ENCODE results near the gene IL1R1.
A peak's percentile ranks its signal among the peaks of the same experiment; 100 is the strongest.
"Not testable (repeated sequence)": the region's sequence is repeated elsewhere in the genome, so short reads cannot be mapped to it uniquely, and the experiment has no call there.

The IL1R1 gene

GRCh38 chr2:102106813-102107740, 35.5 kb upstream of the IL1R1 start:
- not testable (repeated sequence) for ATAC-seq, H3K9me3 Mint-ChIP-seq, H3K27ac Mint-ChIP-seq, DNase-seq, H3K4me3 Mint-ChIP-seq, H3K27me3 Mint-ChIP-seq
- peaks cover 33% of the 10 kb centered on the region for H3K4me1 Mint-ChIP-seq

DNA sequence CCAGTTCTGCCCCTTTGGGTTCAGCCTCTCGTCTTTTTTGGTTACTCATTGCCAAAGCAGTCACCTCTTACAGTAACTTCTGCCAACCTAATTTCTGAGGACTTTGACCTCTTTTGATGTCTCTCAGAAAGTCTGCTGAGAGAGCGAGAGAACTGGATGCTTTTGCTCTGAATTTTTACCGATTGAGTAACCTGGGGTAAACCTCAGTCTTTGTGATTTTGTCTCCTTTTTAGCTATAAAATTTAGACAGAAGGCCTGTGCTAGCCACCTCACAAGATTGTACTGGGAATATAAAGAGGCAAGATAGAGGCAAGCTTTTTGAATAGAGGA, 34.8 kb upstream of the IL1R1 start:
- Mint-ChIP-seq H3K4me1 (peaks cover 33% of the 10 kb centered on the region), H3K27me3 (peaks cover 5% of the 10 kb centered on the region), H3K4me3 (no peak overlapping the region), H3K9me3 (peaks cover 4 to 6% of the 10 kb centered on the region in 2 donors), H3K27ac (peak overlapping the region in 1 of 2 donors; percentile 17)
- ATAC-seq (no peak), DNase-seq (no peak)

GRCh38 chr2:102109016-102109415, 33.5 kb upstream of the IL1R1 start:
- Mint-ChIP-seq H3K4me1 (peaks cover 39% of the 10 kb centered on the region), H3K9me3 (peaks cover 4 to 12% of the 10 kb centered on the region in 2 donors), H3K4me3 (no peak overlapping the region), H3K27me3 (peaks cover 5% of the 10 kb centered on the region), H3K27ac (no peak overlapping the region)
- DNase-seq = no peak
- no peak for ATAC-seq

GRCh38 chr2:102110171-102110570, 32.4 kb upstream of the IL1R1 start:
- ATAC-seq = no peak
- H3K27me3 Mint-ChIP-seq = peaks cover 7% of the 10 kb centered on the region
- H3K4me3 Mint-ChIP-seq = no peak overlapping the region
- peaks cover 41% of the 10 kb centered on the region for H3K4me1 Mint-ChIP-seq
- DNase-seq = no peak
- peaks cover 4 to 12% of the 10 kb centered on the region in 2 donors for H3K9me3 Mint-ChIP-seq
- H3K27ac Mint-ChIP-seq = no peak overlapping the region

- H3K9me3 Mint-ChIP-seq = peaks cover 9 to 18% of the 10 kb centered on the region in 2 donors
- ATAC-seq (peak; percentile 88), DNase-seq (peak; percentile 8 to 44)
- H3K27ac Mint-ChIP-seq = no peak overlapping the region
- peaks cover 41% of the 10 kb centered on the region for H3K4me1 Mint-ChIP-seq
- no peak overlapping the region for H3K4me3 Mint-ChIP-seq
- H3K27me3 Mint-ChIP-seq = peaks cover 11% of the 10 kb centered on the region
Measured at GRCh38 chr2:102110596-102111334, 31.8 kb upstream of the IL1R1 start.

- Mint-ChIP-seq H3K27me3 (peaks cover 9% of the 10 kb centered on the region), H3K4me3 (no peak overlapping the region), H3K4me1 (peaks cover 39% of the 10 kb centered on the region), H3K9me3 (peaks cover 9 to 20% of the 10 kb centered on the region in 2 donors), H3K27ac (peak overlapping the region in 1 of 2 donors; percentile 1)
- ATAC-seq (no peak), DNase-seq (no peak)
Measured at GRCh38 chr2:102111823-102112222, 30.7 kb upstream of the IL1R1 start.

DNA sequence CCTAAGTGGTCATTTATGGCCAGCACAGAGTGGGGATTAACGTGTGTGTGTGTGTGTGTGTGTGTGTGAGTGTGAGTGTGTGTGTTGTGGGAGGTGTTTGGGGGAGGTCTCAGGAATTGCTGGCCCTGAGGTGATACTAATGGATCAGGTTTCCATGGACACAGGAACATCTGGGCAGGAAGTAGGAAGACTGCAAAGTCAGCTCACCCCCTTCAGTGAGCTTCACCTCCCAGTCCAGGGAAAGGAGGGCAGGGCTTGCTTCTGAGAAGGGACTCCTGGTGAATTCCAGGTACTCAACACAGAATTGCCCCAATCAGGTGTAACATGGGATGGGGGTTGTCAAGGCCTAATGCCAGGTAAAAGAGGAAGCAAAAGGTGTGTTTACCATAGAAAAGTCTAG, 30.3 kb upstream of the IL1R1 start:
- Mint-ChIP-seq H3K27me3 (peaks cover 9% of the 10 kb centered on the region), H3K27ac (peak overlapping the region in 1 of 2 donors; percentile 1), H3K4me1 (peaks cover 39% of the 10 kb centered on the region), H3K4me3 (no peak overlapping the region), H3K9me3 (peaks cover 9 to 20% of the 10 kb centered on the region in 2 donors)
- DNase-seq (no peak), ATAC-seq (no peak)

DNA sequence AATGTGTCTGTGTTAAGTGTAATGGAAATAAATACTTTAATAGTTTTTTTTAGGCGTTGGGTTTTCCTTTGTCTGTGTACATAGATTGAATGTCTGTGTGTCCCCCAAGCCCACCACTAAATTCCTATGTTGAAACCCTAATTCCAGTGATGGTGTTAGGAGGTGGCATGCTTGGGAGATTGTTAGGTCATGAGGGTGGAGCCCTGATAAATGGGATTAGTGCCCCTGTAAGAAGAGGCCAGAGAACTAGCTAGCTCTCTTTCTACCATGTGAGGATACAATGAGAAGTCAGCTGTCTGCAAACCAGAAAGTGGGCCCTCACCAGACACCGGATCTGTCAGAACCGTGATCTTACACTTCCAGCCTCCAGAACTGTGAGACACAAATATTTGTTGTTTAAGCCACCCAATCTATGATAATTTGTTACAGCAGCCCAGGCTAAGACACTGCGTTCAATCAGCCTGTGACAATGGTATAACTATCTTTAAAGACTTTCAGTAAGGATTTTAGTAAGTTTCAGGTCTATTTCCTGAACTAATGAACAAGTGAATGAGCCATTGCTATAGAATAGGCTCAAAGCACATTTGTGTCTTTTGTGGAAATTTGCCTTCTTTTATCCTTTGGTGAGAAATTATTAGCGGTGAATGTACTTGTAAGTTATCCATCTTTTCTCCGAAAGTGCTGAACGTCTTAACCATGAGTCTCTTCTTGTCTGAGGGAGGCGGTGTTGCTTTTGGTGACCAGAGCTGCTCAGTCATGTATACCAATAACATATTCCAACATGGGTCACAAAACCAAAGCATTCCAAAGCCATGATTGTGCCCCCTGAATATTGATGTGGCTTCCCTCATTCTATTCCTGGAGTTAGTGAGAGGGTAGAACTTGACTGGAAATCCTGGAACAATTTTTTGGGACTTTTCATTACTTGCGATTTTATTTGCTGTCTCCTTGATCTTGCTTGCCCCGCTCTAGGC, 29.6 kb upstream of the IL1R1 start:
- ATAC-seq = no peak
- no peak for DNase-seq
- Mint-ChIP-seq H3K27ac (no peak overlapping the region), H3K4me3 (no peak overlapping the region), H3K27me3 (peaks cover 9% of the 10 kb centered on the region), H3K4me1 (peaks cover 39% of the 10 kb centered on the region), H3K9me3 (peaks cover 9 to 20% of the 10 kb centered on the region in 2 donors)

GRCh38 chr2:102114290-102114721, 28.2 kb upstream of the IL1R1 start:
- ATAC-seq = peak; percentile 86
- peak in 1 of 2 donors; percentile 25 for DNase-seq
- peaks cover 9% of the 10 kb centered on the region for H3K27me3 Mint-ChIP-seq
- H3K4me1 Mint-ChIP-seq = peaks cover 39% of the 10 kb centered on the region
- no peak overlapping the region for H3K27ac Mint-ChIP-seq
- peak overlapping the region in 1 of 2 donors; percentile 28 for H3K4me3 Mint-ChIP-seq
- H3K9me3 Mint-ChIP-seq = peaks cover 9 to 20% of the 10 kb centered on the region in 2 donors

- Mint-ChIP-seq H3K4me3 (peak overlapping the region in 1 of 2 donors; percentile 1), H3K4me1 (peaks cover 36% of the 10 kb centered on the region), H3K9me3 (peaks cover 9 to 20% of the 10 kb centered on the region in 2 donors), H3K27me3 (peaks cover 9% of the 10 kb centered on the region), H3K27ac (no peak overlapping the region)
- DNase-seq = no peak
- peak; percentile 8 for ATAC-seq
Measured at GRCh38 chr2:102114851-102115497, 27.6 kb upstream of the IL1R1 start.

GRCh38 chr2:102116630-102117471, 25.7 kb upstream of the IL1R1 start:
- peak overlapping the region in 1 of 2 donors; percentile 10 for H3K27ac Mint-ChIP-seq
- no peak for ATAC-seq
- DNase-seq = no peak
- H3K27me3 Mint-ChIP-seq = peaks cover 16% of the 10 kb centered on the region
- peaks cover 9 to 20% of the 10 kb centered on the region in 2 donors for H3K9me3 Mint-ChIP-seq
- peak overlapping the region in 1 of 2 donors; percentile 0 for H3K4me3 Mint-ChIP-seq
- H3K4me1 Mint-ChIP-seq = peaks cover 23% of the 10 kb centered on the region

- no peak overlapping the region for H3K4me3 Mint-ChIP-seq
- no peak for DNase-seq
- peaks cover 23% of the 10 kb centered on the region for H3K4me1 Mint-ChIP-seq
- H3K9me3 Mint-ChIP-seq = peaks cover 6 to 14% of the 10 kb centered on the region in 2 donors
- no peak for ATAC-seq
- peaks cover 16% of the 10 kb centered on the region for H3K27me3 Mint-ChIP-seq
- H3K27ac Mint-ChIP-seq = no peak overlapping the region
Measured at GRCh38 chr2:102117472-102117858, 25.1 kb upstream of the IL1R1 start.

DNA sequence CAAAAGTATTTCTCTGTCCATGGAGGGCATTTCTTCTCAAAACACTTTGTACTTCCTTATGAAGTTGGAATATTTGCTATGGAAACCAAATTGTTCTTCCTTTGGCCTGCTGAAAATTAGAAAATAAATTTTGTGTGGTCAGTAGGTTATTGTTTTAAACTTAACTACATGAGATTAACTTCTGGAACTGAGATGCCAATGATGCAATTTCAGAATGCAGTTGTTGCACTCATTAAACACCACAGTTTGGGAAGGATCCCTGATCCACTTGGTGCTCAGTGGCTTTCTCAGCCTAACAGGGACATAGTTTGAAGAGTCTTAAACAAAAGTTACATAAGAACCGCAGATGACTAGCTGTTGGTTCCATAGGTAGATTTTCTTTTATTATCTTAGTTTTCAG, 23.3 kb upstream of the IL1R1 start:
- peaks cover 16% of the 10 kb centered on the region for H3K27me3 Mint-ChIP-seq
- H3K4me1 Mint-ChIP-seq = peaks cover 12% of the 10 kb centered on the region
- no peak overlapping the region for H3K27ac Mint-ChIP-seq
- peaks cover 6 to 7% of the 10 kb centered on the region in 2 donors for H3K9me3 Mint-ChIP-seq
- DNase-seq (no peak), ATAC-seq (no peak)
- H3K4me3 Mint-ChIP-seq = no peak overlapping the region

DNA sequence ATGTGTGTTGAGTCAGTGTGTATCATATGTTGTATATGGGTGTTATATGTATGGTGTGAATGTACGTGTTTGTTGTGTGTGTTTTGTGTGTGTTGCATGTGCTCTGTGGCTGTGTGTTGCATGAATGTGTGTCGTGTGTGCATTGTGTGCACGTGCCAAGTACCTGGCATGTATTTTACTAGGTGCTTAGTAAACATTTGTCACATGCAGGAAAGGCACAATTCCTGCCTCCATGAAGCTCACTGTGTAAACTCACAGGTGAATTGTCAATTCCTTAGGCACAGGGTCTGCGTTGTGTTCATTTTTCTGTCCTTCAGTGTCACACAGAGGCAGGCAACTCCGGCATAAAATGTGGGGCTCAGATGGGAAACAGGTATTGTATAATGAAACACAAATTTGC, 22.3 kb upstream of the IL1R1 start:
- H3K9me3 Mint-ChIP-seq = peaks cover 9 to 12% of the 10 kb centered on the region in 2 donors

More for the DNA sequence above, 22.3 kb upstream of the IL1R1 start:
- Mint-ChIP-seq H3K27me3 (peaks cover 14% of the 10 kb centered on the region), H3K4me3 (no peak overlapping the region), H3K4me1 (peaks cover 2% of the 10 kb centered on the region), H3K27ac (no peak overlapping the region)
- ATAC-seq (no peak), DNase-seq (no peak)

Data from stimulated activated naive CD8-positive, alpha-beta T cell treated with anti-CD3 and anti-CD28 coated beads, Interleukin-15, amount 100 ng/mL, for 72 hours (primary cell).